ENCODE results near the gene ANKDD1B.
A peak's percentile ranks its signal among the peaks of the same experiment; 100 is the strongest.
"Not testable (repeated sequence)": the region's sequence is repeated elsewhere in the genome, so short reads cannot be mapped to it uniquely, and the experiment has no call there.

ANKDD1B gene

DNA sequence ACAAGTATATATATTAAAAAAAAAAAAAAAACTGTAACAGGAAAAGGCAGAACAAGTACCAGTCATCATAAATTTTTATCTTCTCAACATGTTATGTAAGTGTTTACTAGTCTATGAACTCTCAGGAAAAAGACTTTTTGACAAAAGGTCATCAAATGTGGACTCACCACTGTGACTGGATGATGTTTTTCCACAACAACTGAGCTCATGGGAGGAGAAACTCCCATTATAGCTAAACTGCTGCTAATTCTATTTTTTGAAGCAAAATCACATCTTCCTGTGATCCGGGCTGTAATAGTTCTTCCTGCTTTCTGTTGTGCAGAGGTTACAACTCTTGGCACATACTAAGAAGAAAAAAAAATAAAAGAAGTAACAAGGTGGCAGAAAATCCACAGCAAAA, 66.4 kb downstream of the ANKDD1B start:
- Histone ChIP-seq H3K36me3 (ENCODE audit: control insufficient read depth, insufficient read depth, low read length) (peaks cover 20% of the 10 kb centered on the region; the same call in 1 of the 2 replicates), H3K27me3 (ENCODE audit: control insufficient read depth, insufficient read depth, low read length) (no peaks in the 10 kb centered on the region), H3K27ac (ENCODE audit: low read depth, low read length) (no peak overlapping the region), H3K9ac (ENCODE audit: low read depth, low read length) (no peak overlapping the region), H3K9me3 (ENCODE audit: control insufficient read depth, insufficient read depth, low read length) (no peaks in the 10 kb centered on the region), H3K4me3 (ENCODE audit: low read depth, low read length) (no peak overlapping the region), H3K4me1 (ENCODE audit: control insufficient read depth, insufficient read depth, low read length) (no peaks in the 10 kb centered on the region)

DNA sequence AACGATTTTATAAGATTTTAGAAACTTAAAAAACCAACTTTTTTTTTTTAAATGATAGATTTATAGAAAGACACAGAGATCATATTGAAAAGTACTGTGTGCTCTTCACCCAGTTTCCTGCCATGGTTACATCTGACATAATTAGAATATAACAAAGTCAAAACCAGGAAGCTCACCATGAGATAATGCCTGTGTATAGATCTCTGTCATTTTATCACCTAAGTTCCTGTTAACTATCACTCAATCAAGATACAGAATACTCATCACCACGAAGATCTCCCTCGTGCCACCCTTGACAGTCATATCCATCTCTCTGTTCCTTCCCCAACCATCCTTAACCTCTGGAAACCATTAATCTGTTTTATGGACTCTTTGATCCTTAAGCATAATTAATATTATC, 66.9 kb downstream of the ANKDD1B start:
- H3K4me1 ChIP-seq (ENCODE audit: control insufficient read depth, insufficient read depth, low read length), result no peaks in the 10 kb centered on the region
- H3K9me3 ChIP-seq (ENCODE audit: control insufficient read depth, insufficient read depth, low read length), result no peaks in the 10 kb centered on the region
- no peak overlapping the region for H3K9ac ChIP-seq (ENCODE audit: low read depth, low read length)
- no peaks in the 10 kb centered on the region for H3K27me3 ChIP-seq (ENCODE audit: control insufficient read depth, insufficient read depth, low read length)
- peaks cover 20% of the 10 kb centered on the region; the same call in 1 of the 2 replicates for H3K36me3 ChIP-seq (ENCODE audit: control insufficient read depth, insufficient read depth, low read length)
- H3K27ac ChIP-seq (ENCODE audit: low read depth, low read length), result no peak overlapping the region
- H3K4me3 ChIP-seq (ENCODE audit: low read depth, low read length), result no peak overlapping the region

DNA sequence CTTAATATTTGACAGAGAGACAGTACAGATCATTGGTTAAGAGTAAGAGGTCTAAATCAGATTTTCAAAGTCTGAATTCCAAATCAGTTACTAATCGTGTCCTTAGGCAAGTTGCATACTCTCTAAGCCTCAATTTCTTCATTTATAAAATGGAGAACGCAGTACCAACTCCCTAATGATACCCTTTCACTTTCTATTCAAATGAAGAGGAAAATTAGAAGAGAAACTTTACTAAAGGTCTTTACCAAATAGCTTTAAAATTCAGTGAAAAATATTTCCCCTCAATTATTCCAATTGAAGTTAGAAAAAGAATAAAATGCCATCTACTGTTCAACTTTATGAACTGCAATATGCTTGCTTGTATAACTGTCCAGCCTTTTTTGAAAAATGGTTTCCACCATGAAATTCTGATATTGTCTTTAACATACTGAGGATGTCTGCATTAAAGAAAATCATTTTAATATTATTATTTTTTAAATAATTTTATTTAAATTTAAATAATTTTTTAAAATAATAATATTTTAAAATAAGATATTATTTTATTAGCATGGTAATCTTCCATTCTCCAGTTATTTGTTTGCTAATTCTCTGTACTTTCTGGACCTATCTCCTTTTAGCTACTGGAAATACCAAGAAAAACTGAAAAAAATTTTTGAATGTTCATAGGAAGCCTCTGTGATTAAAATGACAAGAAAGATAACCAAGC, 70.0 kb downstream of the ANKDD1B start:
- Histone ChIP-seq H3K4me1 (ENCODE audit: control insufficient read depth, insufficient read depth, low read length) (no peaks in the 10 kb centered on the region), H3K9me3 (ENCODE audit: control insufficient read depth, insufficient read depth, low read length) (no peaks in the 10 kb centered on the region), H3K27me3 (ENCODE audit: control insufficient read depth, insufficient read depth, low read length) (no peaks in the 10 kb centered on the region), H3K27ac (ENCODE audit: low read depth, low read length) (no peak overlapping the region), H3K4me3 (ENCODE audit: low read depth, low read length) (no peak overlapping the region), H3K36me3 (ENCODE audit: control insufficient read depth, insufficient read depth, low read length) (peaks cover 11% of the 10 kb centered on the region), H3K9ac (ENCODE audit: low read depth, low read length) (no peak overlapping the region)

DNA sequence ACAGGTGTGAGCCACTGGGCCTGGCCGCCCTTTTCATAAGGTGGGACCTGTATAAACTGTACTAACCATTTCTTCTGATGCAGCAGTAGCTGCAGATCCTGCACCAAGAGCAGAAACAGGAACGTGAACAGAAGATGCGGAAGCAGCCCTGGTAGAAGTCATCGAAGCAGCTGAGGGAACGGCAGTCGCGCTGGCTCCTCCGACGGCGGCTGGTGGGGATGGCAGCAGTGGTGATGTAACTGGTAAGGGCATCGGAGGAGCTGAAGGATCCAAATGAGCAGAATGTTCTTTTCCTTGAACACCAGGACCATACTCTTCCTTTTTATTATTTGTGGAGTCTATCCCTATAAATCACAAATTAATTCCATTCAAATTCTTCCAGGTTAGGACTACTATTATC, 73.9 kb downstream of the ANKDD1B start:
- no peaks in the 10 kb centered on the region for H3K27me3 ChIP-seq (ENCODE audit: control insufficient read depth, insufficient read depth, low read length)
- no peak overlapping the region for H3K4me3 ChIP-seq (ENCODE audit: low read depth, low read length)
- H3K27ac ChIP-seq (ENCODE audit: low read depth, low read length), result no peak overlapping the region
- no peaks in the 10 kb centered on the region for H3K9me3 ChIP-seq (ENCODE audit: control insufficient read depth, insufficient read depth, low read length)
- H3K4me1 ChIP-seq (ENCODE audit: control insufficient read depth, insufficient read depth, low read length), result no peaks in the 10 kb centered on the region
- H3K36me3 ChIP-seq (ENCODE audit: control insufficient read depth, insufficient read depth, low read length), result peaks cover 39% of the 10 kb centered on the region
- no peak overlapping the region for H3K9ac ChIP-seq (ENCODE audit: low read depth, low read length)

DNA sequence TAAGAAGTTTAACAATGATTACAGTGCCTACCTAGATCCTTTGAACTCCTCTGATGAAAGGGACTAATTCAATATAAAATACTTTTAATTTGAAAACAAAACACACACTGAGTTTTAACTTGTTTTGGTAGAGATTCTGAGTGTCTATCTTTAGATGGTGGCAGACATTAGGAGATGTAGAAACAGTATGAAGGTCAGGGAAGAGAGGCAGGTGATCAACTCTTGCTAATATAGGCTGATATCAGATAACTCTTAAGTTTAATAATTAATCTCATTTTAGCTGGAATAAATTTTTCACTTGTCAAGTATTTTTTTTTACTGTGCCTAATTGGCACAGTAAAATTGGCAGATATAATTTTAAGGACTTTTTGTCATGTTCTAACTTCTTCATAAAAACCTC, 75.2 kb downstream of the ANKDD1B start:
- H3K9ac ChIP-seq (ENCODE audit: low read depth, low read length), result no peak overlapping the region
- no peaks in the 10 kb centered on the region for H3K4me1 ChIP-seq (ENCODE audit: control insufficient read depth, insufficient read depth, low read length)
- H3K4me3 ChIP-seq (ENCODE audit: low read depth, low read length), result no peak overlapping the region
- H3K9me3 ChIP-seq (ENCODE audit: control insufficient read depth, insufficient read depth, low read length), result no peaks in the 10 kb centered on the region
- no peak overlapping the region for H3K27ac ChIP-seq (ENCODE audit: low read depth, low read length)
- no peaks in the 10 kb centered on the region for H3K27me3 ChIP-seq (ENCODE audit: control insufficient read depth, insufficient read depth, low read length)
- peaks cover 52% of the 10 kb centered on the region for H3K36me3 ChIP-seq (ENCODE audit: control insufficient read depth, insufficient read depth, low read length)

DNA sequence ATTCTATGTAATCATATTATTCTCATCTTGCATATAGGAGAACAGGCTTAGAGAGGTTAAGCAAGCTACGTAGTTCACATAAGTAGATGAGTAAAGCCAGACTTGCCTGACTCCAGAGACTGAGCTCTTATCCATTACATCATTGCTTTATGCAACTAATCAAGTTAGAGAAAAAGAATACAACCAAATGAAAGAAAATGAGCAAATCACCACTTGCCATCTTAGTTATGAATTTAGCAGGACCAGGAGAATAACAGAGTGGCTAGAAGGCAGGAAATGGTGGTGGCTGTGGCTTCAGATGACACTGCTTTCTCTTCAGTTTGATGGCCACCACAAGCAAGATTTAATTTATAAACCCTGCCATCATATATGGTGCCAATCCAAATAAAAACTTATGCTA, 79.4 kb downstream of the ANKDD1B start:
- no peaks in the 10 kb centered on the region for H3K9me3 ChIP-seq (ENCODE audit: control insufficient read depth, insufficient read depth, low read length)
- H3K27me3 ChIP-seq (ENCODE audit: control insufficient read depth, insufficient read depth, low read length), result no peaks in the 10 kb centered on the region
- no peak overlapping the region for H3K27ac ChIP-seq (ENCODE audit: low read depth, low read length)
- H3K4me3 ChIP-seq (ENCODE audit: low read depth, low read length), result no peak overlapping the region
- peaks cover 3% of the 10 kb centered on the region; the same call in 1 of the 2 replicates for H3K4me1 ChIP-seq (ENCODE audit: control insufficient read depth, insufficient read depth, low read length)
- H3K36me3 ChIP-seq (ENCODE audit: control insufficient read depth, insufficient read depth, low read length), result peaks cover 77% of the 10 kb centered on the region
- no peak overlapping the region for H3K9ac ChIP-seq (ENCODE audit: low read depth, low read length)

DNA sequence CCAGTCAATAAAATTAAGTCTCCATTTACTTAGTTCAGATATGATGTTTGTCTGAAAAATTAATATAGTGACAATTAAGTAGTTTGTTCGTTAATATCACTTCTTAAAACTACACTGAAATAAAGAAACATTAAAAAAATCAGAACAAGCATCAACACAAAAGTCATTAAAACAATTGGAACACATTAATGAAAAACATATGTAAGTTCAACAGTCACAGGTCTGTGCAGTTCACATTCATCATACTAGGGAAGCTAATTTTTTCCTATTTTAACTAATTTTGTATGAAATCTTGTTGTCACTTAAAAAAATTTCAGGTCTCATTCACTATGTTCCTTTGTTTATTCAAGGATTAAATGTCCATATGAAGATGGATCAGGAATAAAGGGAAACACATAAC, 83.5 kb downstream of the ANKDD1B start:
- Histone ChIP-seq H3K4me1 (ENCODE audit: control insufficient read depth, insufficient read depth, low read length) (peaks cover 3% of the 10 kb centered on the region; the same call in 1 of the 2 replicates), H3K9ac (ENCODE audit: low read depth, low read length) (no peak overlapping the region), H3K36me3 (ENCODE audit: control insufficient read depth, insufficient read depth, low read length) (peaks cover 47% of the 10 kb centered on the region), H3K9me3 (ENCODE audit: control insufficient read depth, insufficient read depth, low read length) (no peaks in the 10 kb centered on the region), H3K27me3 (ENCODE audit: control insufficient read depth, insufficient read depth, low read length) (no peaks in the 10 kb centered on the region), H3K4me3 (ENCODE audit: low read depth, low read length) (no peak overlapping the region), H3K27ac (ENCODE audit: low read depth, low read length) (no peak overlapping the region)

DNA sequence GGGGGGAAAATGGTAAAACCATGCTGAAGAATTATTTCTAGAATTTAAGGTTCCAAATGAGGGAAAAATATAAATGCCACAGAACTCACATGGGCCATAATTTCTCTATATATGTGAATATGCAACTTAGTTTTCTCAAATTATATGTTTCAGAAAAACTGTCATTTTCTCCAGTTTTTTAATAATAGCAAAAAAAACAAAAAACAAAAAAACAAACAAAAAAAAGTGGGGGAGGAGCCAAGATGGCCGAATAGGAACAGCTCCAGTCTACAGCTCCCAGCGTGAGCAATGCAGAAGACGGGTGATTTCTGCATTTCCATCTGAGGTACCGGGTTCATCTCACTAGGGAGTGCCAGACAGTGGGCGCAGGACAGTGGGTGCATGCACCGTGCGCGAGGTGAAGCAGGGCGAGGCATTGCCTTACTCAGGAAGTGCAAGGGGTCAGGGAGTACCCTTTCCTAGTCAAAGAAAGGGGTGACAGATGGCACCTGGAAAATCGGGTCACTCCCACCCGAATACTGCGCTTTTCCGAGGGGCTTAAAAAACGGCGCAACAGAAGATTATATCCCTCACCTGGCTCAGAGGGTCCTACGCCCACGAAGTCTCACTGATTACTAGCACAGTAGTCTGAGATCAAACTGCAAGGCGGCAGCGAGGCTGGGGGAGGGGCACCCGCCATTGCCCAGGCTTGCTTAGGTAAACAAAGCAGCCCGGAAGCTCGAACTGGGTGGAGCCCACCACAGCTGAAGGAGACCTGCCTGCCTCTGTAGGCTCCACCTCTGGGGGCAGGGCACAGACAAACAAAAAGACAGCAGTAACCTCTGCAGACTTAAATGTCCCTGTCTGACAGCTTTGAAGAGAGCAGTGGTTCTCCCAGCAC, 84.5 kb downstream of the ANKDD1B start:
- peaks cover 39% of the 10 kb centered on the region for H3K36me3 ChIP-seq (ENCODE audit: control insufficient read depth, insufficient read depth, low read length)
- not testable (repeated sequence) for H3K9me3 ChIP-seq (ENCODE audit: control insufficient read depth, insufficient read depth, low read length); H3K27ac ChIP-seq (ENCODE audit: low read depth, low read length); H3K4me1 ChIP-seq (ENCODE audit: control insufficient read depth, insufficient read depth, low read length); H3K27me3 ChIP-seq (ENCODE audit: control insufficient read depth, insufficient read depth, low read length); H3K9ac ChIP-seq (ENCODE audit: low read depth, low read length)
- 0 out of 2 replicates have a peak overlapping the region, but pooled peaks have one; percentile 26 for H3K4me3 ChIP-seq (ENCODE audit: low read depth, low read length)

DNA sequence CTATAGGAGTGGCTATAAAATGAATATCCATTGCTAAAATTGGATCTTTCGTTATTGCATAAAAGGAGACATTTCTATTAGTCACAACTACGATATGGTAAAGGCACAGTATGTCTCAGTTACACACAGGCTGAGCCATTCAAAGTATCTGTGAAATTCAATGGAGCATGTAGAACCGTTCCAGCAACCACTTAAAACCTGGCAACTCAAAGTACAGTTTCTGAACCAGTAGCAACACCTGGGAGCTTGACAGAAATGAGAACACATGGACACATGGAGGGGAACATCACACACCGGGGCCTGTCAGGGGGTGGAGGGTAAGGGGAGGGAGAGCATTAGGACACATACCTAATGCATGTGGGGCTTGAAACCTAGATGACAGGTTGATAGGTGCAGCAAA, 90.6 kb downstream of the ANKDD1B start:
- Histone ChIP-seq H3K36me3 (ENCODE audit: control insufficient read depth, insufficient read depth, low read length) (peaks cover 32% of the 10 kb centered on the region), H3K4me1 (ENCODE audit: control insufficient read depth, insufficient read depth, low read length) (no peaks in the 10 kb centered on the region), H3K9ac (ENCODE audit: low read depth, low read length) (no peak overlapping the region), H3K4me3 (ENCODE audit: low read depth, low read length) (no peak overlapping the region), H3K9me3 (ENCODE audit: control insufficient read depth, insufficient read depth, low read length) (no peaks in the 10 kb centered on the region), H3K27me3 (ENCODE audit: control insufficient read depth, insufficient read depth, low read length) (no peaks in the 10 kb centered on the region), H3K27ac (ENCODE audit: low read depth, low read length) (no peak overlapping the region)

DNA sequence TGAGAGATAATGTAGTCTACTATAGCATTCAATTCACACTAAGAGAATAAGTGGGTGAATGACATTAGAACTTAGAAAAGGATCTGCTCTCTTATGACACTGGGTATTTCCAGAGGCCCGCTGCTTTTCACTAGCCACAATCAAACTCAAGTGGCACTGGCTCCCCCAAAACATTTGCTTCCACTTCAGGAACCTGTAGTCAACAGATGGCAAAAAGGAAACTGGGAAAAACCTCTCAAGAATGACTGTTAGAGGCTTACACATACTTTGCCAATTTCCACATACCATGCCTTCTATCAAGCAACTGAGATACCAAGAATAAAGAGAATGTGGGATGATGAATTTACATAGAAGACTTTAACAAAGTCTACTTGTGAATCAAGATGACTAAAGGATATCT, 94.8 kb downstream of the ANKDD1B start:
- Histone ChIP-seq H3K9ac (ENCODE audit: low read depth, low read length) (no peak overlapping the region), H3K9me3 (ENCODE audit: control insufficient read depth, insufficient read depth, low read length) (no peaks in the 10 kb centered on the region), H3K27me3 (ENCODE audit: control insufficient read depth, insufficient read depth, low read length) (no peaks in the 10 kb centered on the region), H3K36me3 (ENCODE audit: control insufficient read depth, insufficient read depth, low read length) (peaks cover 39% of the 10 kb centered on the region), H3K4me3 (ENCODE audit: low read depth, low read length) (no peak overlapping the region), H3K27ac (ENCODE audit: low read depth, low read length) (no peak overlapping the region), H3K4me1 (ENCODE audit: control insufficient read depth, insufficient read depth, low read length) (no peaks in the 10 kb centered on the region)

DNA sequence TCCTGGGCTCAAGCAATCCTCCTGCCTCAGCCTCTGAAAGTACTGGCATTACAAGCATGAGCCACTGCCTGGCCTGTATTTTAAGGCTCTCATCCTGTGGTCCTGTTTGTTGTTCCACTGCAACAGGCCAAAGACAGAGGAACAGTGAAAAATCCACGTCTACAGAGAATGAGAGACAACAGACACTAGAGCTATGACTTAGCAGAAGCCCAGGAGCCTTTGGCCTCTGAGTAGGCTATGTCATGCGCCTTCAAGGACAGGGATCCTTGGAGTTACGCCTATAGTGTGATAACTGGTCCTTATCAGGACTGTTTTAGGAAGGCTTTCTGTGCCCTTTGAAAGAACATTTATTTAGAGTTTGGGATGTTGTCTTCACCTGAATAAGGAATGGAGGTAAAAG, 95.5 kb downstream of the ANKDD1B start:
- Histone ChIP-seq H3K36me3 (ENCODE audit: control insufficient read depth, insufficient read depth, low read length) (peaks cover 37% of the 10 kb centered on the region), H3K27ac (ENCODE audit: low read depth, low read length) (no peak overlapping the region), H3K4me3 (ENCODE audit: low read depth, low read length) (no peak overlapping the region), H3K9ac (ENCODE audit: low read depth, low read length) (no peak overlapping the region), H3K4me1 (ENCODE audit: control insufficient read depth, insufficient read depth, low read length) (no peaks in the 10 kb centered on the region), H3K27me3 (ENCODE audit: control insufficient read depth, insufficient read depth, low read length) (no peaks in the 10 kb centered on the region), H3K9me3 (ENCODE audit: control insufficient read depth, insufficient read depth, low read length) (no peaks in the 10 kb centered on the region)

All from HUES48 (cell line).